ENCODE measurements around the gene PCDHGB2. TPM values are rescaled to one million over a fixed set of nuclear protein-coding genes. Genes with fewer than 3 reads are reported as not detected.
A peak's percentile ranks its signal among the peaks of the same experiment; 100 is the strongest.

Gene PCDHGB2
- total RNA-seq, 1 experiment from 2014 or later = 9.8 TPM

DNA sequence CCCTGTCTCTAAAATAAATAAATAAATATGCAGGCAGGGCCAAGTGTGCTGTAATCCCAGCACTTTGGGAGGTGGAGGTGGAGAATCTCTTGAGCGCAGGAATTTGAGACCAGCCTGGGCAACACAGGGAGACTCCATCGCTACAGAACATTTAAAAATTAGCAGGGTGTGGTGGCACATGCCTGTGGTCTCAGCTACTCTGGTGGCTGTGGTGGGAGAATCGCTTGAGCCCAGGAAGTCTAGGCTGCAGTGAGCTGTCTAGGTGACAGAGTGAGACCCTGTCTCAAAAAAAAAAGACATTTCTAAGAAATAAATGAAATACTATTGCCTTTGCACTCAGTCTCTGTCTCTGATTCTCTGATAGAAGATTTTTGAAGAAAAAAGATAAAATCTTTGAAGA is 51.8 kb downstream of the PCDHGB2 start:
- Histone ChIP-seq H3K36me3 (ENCODE audit: insufficient read depth, low read length) (peaks cover 25% of the 10 kb centered on the region), H3K9me3 (ENCODE audit: low read length) (peaks cover 7% of the 10 kb centered on the region), H3K79me2 (ENCODE audit: low read length) (peaks cover 23% of the 10 kb centered on the region), H2AFZ (ENCODE audit: low read length) (no peak overlapping the region), H3K27ac (ENCODE audit: low read length) (0 out of 2 replicates have a peak overlapping the region, but pooled peaks have one; percentile 18), H3K9me2 (replicated peaks; ENCODE audit: insufficient read depth, low read length) (no peaks in the 10 kb centered on the region), H3K4me2 (ENCODE audit: low read depth, low read length, poor library complexity, severe bottlenecking) (no peak overlapping the region), H3K4me3 (ENCODE audit: low read length) (no peak overlapping the region), H3K27me3 (ENCODE audit: low read length) (no peaks in the 10 kb centered on the region), H3K9ac (ENCODE audit: low read length) (no peak overlapping the region), H4K20me1 (ENCODE audit: insufficient read depth, low read depth, low read length) (no peaks in the 10 kb centered on the region), H3K4me1 (ENCODE audit: low read length) (peaks cover 3% of the 10 kb centered on the region; the same call in 1 of the 2 replicates)
- no peak for DNase-seq

Other genes starting within 250 kb of the PCDHGB2 start
- gene PCDHB4, start 238.2 kb upstream of the PCDHGB2 start, total RNA-seq (2014; rRNA removed; shearing (Covaris generic); ENCODE audit: low replicate concordance) = not detected in 2 replicates
- not detected in 2 replicates for gene PCDHB5, start 224.8 kb upstream of the PCDHGB2 start, total RNA-seq (2014; rRNA removed; shearing (Covaris generic); ENCODE audit: low replicate concordance)
- gene PCDHB6, start 209.9 kb upstream of the PCDHGB2 start, total RNA-seq (2014; rRNA removed; shearing (Covaris generic); ENCODE audit: low replicate concordance) = not detected in 2 replicates
- gene PCDHB7, start 187.3 kb upstream of the PCDHGB2 start, total RNA-seq (2014; rRNA removed; shearing (Covaris generic); ENCODE audit: low replicate concordance) = not detected in 2 replicates
- gene PCDHB8, start 182.2 kb upstream of the PCDHGB2 start, total RNA-seq (2014; rRNA removed; shearing (Covaris generic); ENCODE audit: low replicate concordance) = not detected in 2 replicates
- 0.04 and 0.54 TPM in 2 replicates for gene PCDHB16, start 177.6 kb upstream of the PCDHGB2 start, total RNA-seq (2014; rRNA removed; shearing (Covaris generic); ENCODE audit: low replicate concordance)
- gene PCDHB9, start 172.8 kb upstream of the PCDHGB2 start, total RNA-seq (2014; rRNA removed; shearing (Covaris generic); ENCODE audit: low replicate concordance) = 0.11 and 0.29 TPM in 2 replicates
- 0.11 TPM in 1 of 2 replicates, not detected in the other for gene PCDHB10, start 167.6 kb upstream of the PCDHGB2 start, total RNA-seq (2014; rRNA removed; shearing (Covaris generic); ENCODE audit: low replicate concordance)
- gene PCDHB11, start 160.4 kb upstream of the PCDHGB2 start, total RNA-seq (2014; rRNA removed; shearing (Covaris generic); ENCODE audit: low replicate concordance) = not detected in 2 replicates
- gene PCDHB12, start 151.3 kb upstream of the PCDHGB2 start, total RNA-seq (2014; rRNA removed; shearing (Covaris generic); ENCODE audit: low replicate concordance) = not detected in 2 replicates
- 0.19 and 0.69 TPM in 2 replicates for gene PCDHB13, start 146.1 kb upstream of the PCDHGB2 start, total RNA-seq (2014; rRNA removed; shearing (Covaris generic); ENCODE audit: low replicate concordance)
- 0.48 and 0.90 TPM in 2 replicates for gene PCDHB14, start 136.7 kb upstream of the PCDHGB2 start, total RNA-seq (2014; rRNA removed; shearing (Covaris generic); ENCODE audit: low replicate concordance)
- 0.25 TPM in 1 of 2 replicates, not detected in the other for gene PCDHB15, start 114.6 kb upstream of the PCDHGB2 start, total RNA-seq (2014; rRNA removed; shearing (Covaris generic); ENCODE audit: low replicate concordance)
- 0.65 and 0.82 TPM in 2 replicates for gene SLC25A2, start 55.9 kb upstream of the PCDHGB2 start, total RNA-seq (2014; rRNA removed; shearing (Covaris generic); ENCODE audit: low replicate concordance)
- 70.0 and 85.9 TPM in 2 replicates for gene TAF7, start 39.2 kb upstream of the PCDHGB2 start, total RNA-seq (2014; rRNA removed; shearing (Covaris generic); ENCODE audit: low replicate concordance)
- 0.48 and 1.2 TPM in 2 replicates for gene PCDHGA1, start 29.5 kb upstream of the PCDHGB2 start, total RNA-seq (2014; rRNA removed; shearing (Covaris generic); ENCODE audit: low replicate concordance)
- gene PCDHGA2, start 21.2 kb upstream of the PCDHGB2 start, total RNA-seq (2014; rRNA removed; shearing (Covaris generic); ENCODE audit: low replicate concordance) = 0.04 TPM in 1 of 2 replicates, not detected in the other
- gene PCDHGA3, start 16.2 kb upstream of the PCDHGB2 start, total RNA-seq (2014; rRNA removed; shearing (Covaris generic); ENCODE audit: low replicate concordance) = not detected in 2 replicates
- gene PCDHGB1, start 9.9 kb upstream of the PCDHGB2 start, total RNA-seq (2014; rRNA removed; shearing (Covaris generic); ENCODE audit: low replicate concordance) = 14.0 and 15.3 TPM in 2 replicates
- 11.1 and 13.5 TPM in 2 replicates for gene PCDHGA4, start 5.0 kb upstream of the PCDHGB2 start, total RNA-seq (2014; rRNA removed; shearing (Covaris generic); ENCODE audit: low replicate concordance)
- gene PCDHGA5, start 4.2 kb downstream of the PCDHGB2 start, total RNA-seq (2014; rRNA removed; shearing (Covaris generic); ENCODE audit: low replicate concordance) = 8.8 and 9.7 TPM in 2 replicates
- 19.5 and 22.7 TPM in 2 replicates for gene PCDHGB3, start 10.2 kb downstream of the PCDHGB2 start, total RNA-seq (2014; rRNA removed; shearing (Covaris generic); ENCODE audit: low replicate concordance)
- gene PCDHGA6, start 13.9 kb downstream of the PCDHGB2 start, total RNA-seq (2014; rRNA removed; shearing (Covaris generic); ENCODE audit: low replicate concordance) = 10.9 and 14.5 TPM in 2 replicates
- 8.4 and 11.5 TPM in 2 replicates for gene PCDHGA7, start 22.7 kb downstream of the PCDHGB2 start, total RNA-seq (2014; rRNA removed; shearing (Covaris generic); ENCODE audit: low replicate concordance)
- gene PCDHGB4, start 27.7 kb downstream of the PCDHGB2 start, total RNA-seq (2014; rRNA removed; shearing (Covaris generic); ENCODE audit: low replicate concordance) = 6.3 and 10.0 TPM in 2 replicates
- 8.8 and 9.6 TPM in 2 replicates for gene PCDHGA8, start 32.6 kb downstream of the PCDHGB2 start, total RNA-seq (2014; rRNA removed; shearing (Covaris generic); ENCODE audit: low replicate concordance)
- 17.0 and 26.4 TPM in 2 replicates for gene PCDHGB5, start 38.0 kb downstream of the PCDHGB2 start, total RNA-seq (2014; rRNA removed; shearing (Covaris generic); ENCODE audit: low replicate concordance)
- 13.0 and 15.7 TPM in 2 replicates for gene PCDHGA9, start 42.8 kb downstream of the PCDHGB2 start, total RNA-seq (2014; rRNA removed; shearing (Covaris generic); ENCODE audit: low replicate concordance)
- gene PCDHGB6, start 48.0 kb downstream of the PCDHGB2 start, total RNA-seq (2014; rRNA removed; shearing (Covaris generic); ENCODE audit: low replicate concordance) = 5.5 and 8.8 TPM in 2 replicates
- 8.5 and 11.2 TPM in 2 replicates for gene PCDHGA10, start 53.0 kb downstream of the PCDHGB2 start, total RNA-seq (2014; rRNA removed; shearing (Covaris generic); ENCODE audit: low replicate concordance)
- gene PCDHGB7, start 57.7 kb downstream of the PCDHGB2 start, total RNA-seq (2014; rRNA removed; shearing (Covaris generic); ENCODE audit: low replicate concordance) = 6.3 and 10.4 TPM in 2 replicates
- gene PCDHGA11, start 61.1 kb downstream of the PCDHGB2 start, total RNA-seq (2014; rRNA removed; shearing (Covaris generic); ENCODE audit: low replicate concordance) = 9.3 and 10.4 TPM in 2 replicates
- 6.6 and 7.8 TPM in 2 replicates for gene PCDHGA12, start 70.5 kb downstream of the PCDHGB2 start, total RNA-seq (2014; rRNA removed; shearing (Covaris generic); ENCODE audit: low replicate concordance)
- 61.3 and 75.2 TPM in 2 replicates for gene PCDHGC3, start 116.0 kb downstream of the PCDHGB2 start, total RNA-seq (2014; rRNA removed; shearing (Covaris generic); ENCODE audit: low replicate concordance)
- gene PCDHGC4, start 125.0 kb downstream of the PCDHGB2 start, total RNA-seq (2014; rRNA removed; shearing (Covaris generic); ENCODE audit: low replicate concordance) = 7.0 and 11.8 TPM in 2 replicates
- gene PCDHGC5, start 129.1 kb downstream of the PCDHGB2 start, total RNA-seq (2014; rRNA removed; shearing (Covaris generic); ENCODE audit: low replicate concordance) = 5.1 and 5.8 TPM in 2 replicates

All from Karpas-422 (cell line).